Measurements from ENCODE around the gene RARG. TPM values are rescaled to one million over a fixed set of nuclear protein-coding genes. Genes with fewer than 3 reads are reported as not detected.
"Not testable (repeated sequence)": the region's sequence is repeated elsewhere in the genome, so short reads cannot be mapped to it uniquely, and the experiment has no call there.

The RARG gene
- total and polyA plus RNA-seq, 8 donors, result 38.2 to 62.5 (median 46.7) TPM

DNA sequence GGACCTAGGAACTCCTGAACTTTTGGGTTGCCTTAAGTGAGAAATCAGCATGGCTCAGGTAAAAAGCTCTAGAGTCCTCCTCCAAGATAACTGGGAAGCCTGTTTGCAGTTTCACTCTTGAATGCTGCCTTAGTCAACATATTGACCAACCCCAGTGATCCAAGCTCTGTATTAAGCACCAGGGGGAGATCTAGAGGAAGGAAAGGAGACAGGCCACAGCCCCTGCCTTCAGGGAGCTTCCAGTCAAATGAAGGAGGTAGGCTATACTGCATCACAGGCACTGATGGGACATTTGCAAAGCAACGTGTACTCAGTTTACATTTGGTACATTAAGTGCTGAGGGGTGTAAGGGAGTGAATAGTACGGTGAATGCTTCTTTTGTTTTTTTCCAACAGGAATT is 50.1 kb downstream of the RARG start:
- H3K27ac ChIP-seq, result peak overlapping the region in 1 of 2 donors; percentile 96
- H3K27me3 ChIP-seq, result no peaks in the 10 kb centered on the region
- no peak for DNase-seq
- H3K4me3 ChIP-seq, result peak overlapping the region in 1 of 2 donors; percentile 81
- H3K9me3 ChIP-seq, result no peaks in the 10 kb centered on the region
- ATAC-seq, result no peak
- H3K4me1 ChIP-seq, result peaks cover 19 to 46% of the 10 kb centered on the region in 2 donors
- peaks cover 0 to 48% of the 10 kb centered on the region in 2 donors for H3K36me3 ChIP-seq
- TF ChIP-seq, protein P1, sequence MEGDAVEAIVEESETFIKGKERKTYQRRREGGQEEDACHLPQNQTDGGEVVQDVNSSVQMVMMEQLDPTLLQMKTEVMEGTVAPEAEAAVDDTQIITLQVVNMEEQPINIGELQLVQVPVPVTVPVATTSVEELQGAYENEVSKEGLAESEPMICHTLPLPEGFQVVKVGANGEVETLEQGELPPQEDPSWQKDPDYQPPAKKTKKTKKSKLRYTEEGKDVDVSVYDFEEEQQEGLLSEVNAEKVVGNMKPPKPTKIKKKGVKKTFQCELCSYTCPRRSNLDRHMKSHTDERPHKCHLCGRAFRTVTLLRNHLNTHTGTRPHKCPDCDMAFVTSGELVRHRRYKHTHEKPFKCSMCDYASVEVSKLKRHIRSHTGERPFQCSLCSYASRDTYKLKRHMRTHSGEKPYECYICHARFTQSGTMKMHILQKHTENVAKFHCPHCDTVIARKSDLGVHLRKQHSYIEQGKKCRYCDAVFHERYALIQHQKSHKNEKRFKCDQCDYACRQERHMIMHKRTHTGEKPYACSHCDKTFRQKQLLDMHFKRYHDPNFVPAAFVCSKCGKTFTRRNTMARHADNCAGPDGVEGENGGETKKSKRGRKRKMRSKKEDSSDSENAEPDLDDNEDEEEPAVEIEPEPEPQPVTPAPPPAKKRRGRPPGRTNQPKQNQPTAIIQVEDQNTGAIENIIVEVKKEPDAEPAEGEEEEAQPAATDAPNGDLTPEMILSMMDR (IDR thresholded peaks at IDR 0.05), result no peak
- intact Hi-C loops (cut with DNase I), result no loop called here

DNA sequence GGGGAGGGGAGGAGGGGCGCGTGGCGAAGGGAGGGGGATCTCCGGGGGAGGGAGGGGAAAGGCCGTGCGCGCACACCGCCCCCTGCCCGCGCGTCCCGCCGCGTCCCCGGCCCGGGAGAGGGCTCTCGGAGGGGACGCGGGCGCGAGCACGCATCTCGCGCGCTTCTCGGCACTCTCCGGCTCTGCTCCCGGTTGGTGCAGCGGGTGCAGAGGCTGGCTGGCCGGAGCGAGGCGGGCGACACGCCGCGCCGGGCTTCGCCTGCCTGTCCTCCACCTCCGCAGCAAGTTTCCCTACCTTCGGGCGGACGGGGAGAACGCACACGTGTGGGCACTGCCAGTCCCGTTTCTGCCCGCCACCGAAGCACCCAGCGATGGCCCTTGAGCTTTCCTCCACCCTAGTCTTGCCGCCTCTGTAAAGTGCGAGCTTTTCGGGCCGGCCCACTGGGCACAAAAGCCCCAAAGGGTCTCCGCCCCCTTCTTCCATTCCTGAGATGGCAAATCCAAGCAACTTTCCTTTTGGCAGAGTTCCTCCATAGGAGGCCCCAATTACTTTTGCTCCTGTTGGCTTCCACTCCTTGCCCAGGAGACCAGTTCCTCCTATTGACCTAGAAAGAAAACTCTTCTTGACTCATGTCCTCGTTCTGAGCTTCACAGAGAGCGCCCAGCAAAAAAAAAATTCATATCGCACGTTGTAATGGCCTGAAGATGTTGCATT is 50.9 kb downstream of the RARG start:
- intact Hi-C loops (cut with DNase I), result no loop called here
- Histone ChIP-seq H3K27me3 (no peaks in the 10 kb centered on the region), H3K36me3 (peaks cover 0 to 39% of the 10 kb centered on the region in 2 donors), H3K4me1 (peaks cover 19 to 46% of the 10 kb centered on the region in 2 donors), H3K4me3 (peak overlapping the region; percentile 67 to 81), H3K27ac (peak overlapping the region; percentile 94 to 96), H3K9me3 (no peaks in the 10 kb centered on the region)
- ATAC-seq (peak; percentile 82), DNase-seq (peak in 3 of 4 donors; percentile 73 to 93 (median 91))
- TF ChIP-seq, protein P1 (IDR thresholded peaks at IDR 0.05), result no peak

DNA sequence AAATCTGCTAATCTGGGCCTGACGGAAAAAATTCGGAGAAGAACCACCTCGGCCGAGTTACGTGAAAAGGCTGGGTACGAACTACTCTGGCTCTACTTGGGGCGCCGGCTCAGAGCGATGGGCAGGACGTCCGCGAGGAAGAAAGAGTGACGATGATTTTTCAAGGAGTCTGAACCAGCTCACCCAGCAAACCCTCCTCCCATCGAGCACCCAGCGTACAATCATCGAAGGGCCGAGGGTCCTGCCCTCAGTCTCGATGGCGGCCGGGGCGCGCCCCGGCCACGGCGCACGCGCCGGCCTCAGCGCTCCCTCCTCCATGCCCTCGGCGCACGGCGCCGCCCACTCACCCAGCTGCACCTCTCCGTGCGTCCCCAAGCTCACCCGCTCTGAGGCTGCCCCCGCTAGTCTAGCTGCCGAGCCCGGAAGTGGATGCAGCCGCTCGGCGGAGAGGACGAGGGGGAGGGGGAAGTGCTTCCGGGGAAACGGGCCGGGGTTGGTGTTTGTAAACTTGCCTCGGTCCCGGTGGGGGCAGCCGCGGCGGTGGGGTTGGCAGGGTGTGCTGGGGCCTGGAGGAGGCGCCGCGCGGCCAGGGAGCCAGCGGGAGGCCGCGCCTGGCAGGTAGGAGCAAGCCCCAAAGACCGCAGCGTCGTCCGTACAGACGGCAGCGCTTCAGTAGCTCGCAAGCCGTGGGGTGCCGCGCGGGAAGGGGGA is 51.6 kb downstream of the RARG start, which contains the start of the genes CSAD and ZNF740:
TSS of gene CSAD (minus strand) at position 706 of the 711 bp plus-strand sequence. CDS start 7,455 bp downstream, outside the sequence.
TSS of gene ZNF740 (plus strand) at position 503 of the 711 bp plus-strand sequence. CDS start 1,262 bp downstream, outside the sequence.
- Histone ChIP-seq H3K36me3 (peaks cover 0 to 32% of the 10 kb centered on the region in 2 donors), H3K27me3 (no peaks in the 10 kb centered on the region), H3K27ac (peak within 1 kb of the TSS; percentile 94 to 96), H3K4me3 (peak within 1 kb of the TSS; percentile 67 to 81), H3K9me3 (no peaks in the 10 kb centered on the region), H3K4me1 (peaks cover 21 to 48% of the 10 kb centered on the region in 2 donors)
- peak; percentile 97 for ATAC-seq
- DNase-seq, result peak; percentile 95 to 100 (median 99)
- TF ChIP-seq, protein P1 (IDR thresholded peaks at IDR 0.05), result no peak
- intact Hi-C loops (cut with DNase I), result no loop called here

DNA sequence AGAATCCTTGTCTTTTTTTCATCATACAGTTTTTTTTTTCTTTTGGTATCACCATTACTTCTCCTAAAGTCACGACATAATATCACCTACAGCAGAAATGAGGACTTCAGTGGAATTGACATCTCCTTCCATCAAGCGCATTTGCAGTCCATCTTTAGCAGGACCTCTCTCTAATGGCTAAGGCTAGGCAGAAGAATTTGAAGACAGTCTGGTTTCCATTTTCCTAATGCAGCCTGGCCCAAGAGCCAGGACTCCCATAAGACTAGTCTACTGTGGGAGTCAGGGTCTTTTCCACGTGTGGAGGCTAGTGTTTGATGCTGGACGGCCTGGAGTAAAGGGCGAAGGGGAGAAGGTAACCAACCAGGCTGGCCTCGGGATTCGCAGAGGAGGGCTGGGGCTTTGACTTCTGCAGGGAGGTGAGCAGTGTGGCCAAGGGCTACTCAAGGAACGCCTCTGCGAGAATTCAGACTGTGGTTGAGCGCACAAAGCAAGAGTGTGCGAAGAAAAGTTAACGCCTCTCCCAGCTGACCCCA is 52.3 kb downstream of the RARG start:
- ATAC-seq (peak; percentile 23), DNase-seq (no peak)
- peak overlapping the region; percentile 94 to 96 for H3K27ac ChIP-seq
- peaks cover 27 to 55% of the 10 kb centered on the region in 2 donors for H3K4me1 ChIP-seq
- no peaks in the 10 kb centered on the region for H3K27me3 ChIP-seq
- no peaks in the 10 kb centered on the region for H3K9me3 ChIP-seq
- TF ChIP-seq, protein P1 (IDR thresholded peaks at IDR 0.05), result no peak
- peaks cover 0 to 26% of the 10 kb centered on the region in 2 donors for H3K36me3 ChIP-seq
- peak overlapping the region; percentile 67 to 81 for H3K4me3 ChIP-seq
- intact Hi-C loops (cut with DNase I), result no loop called here

DNA sequence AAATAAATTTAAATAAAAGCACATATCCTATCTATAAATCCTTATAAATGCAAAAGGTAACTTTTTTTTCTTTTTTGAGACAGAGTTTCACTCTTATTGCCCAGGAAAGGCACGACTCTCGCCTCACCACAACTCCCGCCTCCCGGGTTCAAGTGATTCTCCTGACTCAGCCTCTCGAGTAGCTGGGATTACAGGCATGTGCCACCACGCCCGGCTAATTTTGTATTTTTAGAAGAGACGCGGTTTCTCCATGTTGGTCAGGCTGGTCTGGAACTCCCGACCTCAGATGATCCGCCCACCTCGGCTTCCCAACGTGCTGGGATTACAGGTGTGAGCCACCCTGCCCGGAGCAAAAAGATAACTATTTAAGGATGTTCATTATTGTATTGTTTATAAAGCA is 53.2 kb downstream of the RARG start:
- H3K27ac ChIP-seq; ATAC-seq; H3K9me3 ChIP-seq; H3K27me3 ChIP-seq; DNase-seq; H3K4me3 ChIP-seq; intact Hi-C loops (cut with DNase I): not testable (repeated sequence)
- Histone ChIP-seq H3K4me1 (peaks cover 28 to 47% of the 10 kb centered on the region in 2 donors), H3K36me3 (peaks cover 0 to 19% of the 10 kb centered on the region in 2 donors)

DNA sequence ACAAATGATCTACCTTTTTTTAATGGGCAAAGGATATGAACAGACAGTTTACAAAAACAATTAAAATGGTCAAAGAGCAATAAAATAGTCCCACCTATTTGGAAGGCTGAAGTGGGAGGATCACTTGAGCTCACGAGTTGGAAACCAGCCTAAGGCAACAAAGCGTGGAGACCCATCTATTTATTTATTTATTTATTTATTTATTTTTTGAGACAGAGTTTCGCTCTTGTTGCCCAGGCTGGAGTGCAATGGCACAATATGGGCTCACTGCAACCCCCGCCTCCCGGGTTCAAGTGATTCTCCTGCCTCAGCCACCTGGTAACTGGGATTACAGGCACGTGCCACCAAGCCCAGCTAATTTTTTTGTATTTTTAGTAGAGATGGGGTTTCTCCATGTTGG is 54.6 kb downstream of the RARG start:
- ATAC-seq; H3K27ac ChIP-seq; H3K4me3 ChIP-seq; DNase-seq; H3K9me3 ChIP-seq; intact Hi-C loops (cut with DNase I); H3K27me3 ChIP-seq: not testable (repeated sequence)
- Histone ChIP-seq H3K4me1 (peaks cover 20 to 33% of the 10 kb centered on the region in 2 donors), H3K36me3 (peaks cover 0 to 11% of the 10 kb centered on the region in 2 donors)

Data from left lung (tissue), 10 donors.